A549 (cell line): ENCODE data around the gene MAX.

ENCODE experiments used
- CTCF ChIP-seq: fragments of >200 bp; sonication (Bioruptor Twin); formaldehyde crosslinking; IDR thresholded peaks from 3 replicates; pipeline ENCODE4 v1.5.1; 2016
- EHMT2 ChIP-seq: fragments of 200-600 bp; sonication (generic); IDR thresholded peaks from 2 replicates; pipeline ENCODE4 v1.6.1; 2016; ENCODE audit warnings: antibody characterized with exemption, low read depth, mild to moderate bottlenecking, moderate library complexity
- EP300 ChIP-seq, 2 experiments: fragments of >200 bp; sonication (Bioruptor Twin); formaldehyde crosslinking; IDR thresholded peaks; 2 replicates in 1 of 2; 3 replicates in 1 of 2; pipeline ENCODE4 v1.6.1; 2016 to 2017
- MYC ChIP-seq: IDR thresholded peaks from 2 replicates; pipeline ENCODE4 v1.6.1; 2012; ENCODE audit warnings: mild to moderate bottlenecking, inconsistent platforms, low read length, improper control_type of control experiment, borderline replicate concordance
- SMC3 ChIP-seq: fragments of >200 bp; sonication (Bioruptor Twin); formaldehyde crosslinking; IDR thresholded peaks from 3 replicates; pipeline ENCODE4 v1.6.1; 2018; ENCODE audit warnings: inconsistent platforms

- TF ChIP-seq CTCF (no peak), MYC (no peak), SMC3 (no peak), EP300 (IDR thresholded peaks at IDR 0.05) (no peak), EHMT2 (no peak)
These were observed 57.7 kb downstream of the MAX start for GRCh38 chr14:65044596-65044959.
